ENCODE data around the gene POLD2.

GRCh38 chr7:44172803-44173424, 49.6 kb upstream of the POLD2 start:
- TF ChIP-seq CTCF (IDR thresholded peaks at IDR 0.05; ENCODE audit: poor library complexity, severe bottlenecking), result no peak
- no peak for TF ChIP-seq EP300 (conservative IDR thresholded peaks at IDR 0.05; ENCODE audit: poor library complexity, severe bottlenecking)
- TF ChIP-seq EZH2 (IDR thresholded peaks at IDR 0.05; ENCODE audit: borderline replicate concordance, insufficient read depth, low read length, poor library complexity, severe bottlenecking), result no peak
- no peak for TF ChIP-seq POLR2AphosphoS5 (IDR thresholded peaks at IDR 0.05)
- no peak for TF ChIP-seq TAF1 (IDR thresholded peaks at IDR 0.05; ENCODE audit: low read depth)
- TF ChIP-seq REST (IDR thresholded peaks at IDR 0.05; ENCODE audit: borderline replicate concordance), result no peak
- no peak for TF ChIP-seq SMC3 (conservative IDR thresholded peaks at IDR 0.05; ENCODE audit: poor library complexity)
